SH-SY5Y (cell line): ENCODE measurements around the gene HTR7.

ENCODE experiments used
- GATA2 ChIP-seq: IDR thresholded peaks from 2 replicates; pipeline ENCODE4 v1.6.1; 2011; ENCODE audit warnings: mild to moderate bottlenecking, low read depth, low read length
- GATA3 ChIP-seq: IDR thresholded peaks from 2 replicates; pipeline ENCODE4 v1.6.1; 2011; ENCODE audit warnings: low read depth, mild to moderate bottlenecking, low read length, moderate library complexity

Gene HTR7

GRCh38 chr10:90788199-90788491, 69.7 kb downstream of the HTR7 start:
- TF ChIP-seq GATA2 (no peak), GATA3 (no peak)

- TF ChIP-seq GATA3 (no peak), GATA2 (no peak)
Observed at GRCh38 chr10:90787393-90788198, 70.2 kb downstream of the HTR7 start.

- TF ChIP-seq GATA2, result no peak
Observed at GRCh38 chr10:90785782-90786181, 72.1 kb downstream of the HTR7 start.

- TF ChIP-seq GATA3, result no peak
- TF ChIP-seq GATA2, result no peak
Observed at GRCh38 chr10:90784771-90785170, 73.1 kb downstream of the HTR7 start.

GRCh38 chr10:90780488-90780887, 77.4 kb downstream of the HTR7 start:
- TF ChIP-seq GATA2 (no peak), GATA3 (no peak)

GRCh38 chr10:90779548-90779947, 78.3 kb downstream of the HTR7 start:
- TF ChIP-seq GATA3, result no peak
- no peak for TF ChIP-seq GATA2

- TF ChIP-seq GATA2 (no peak), GATA3 (no peak)
Observed at GRCh38 chr10:90777621-90778020, 80.2 kb downstream of the HTR7 start.

GRCh38 chr10:90775351-90776028, 82.3 kb downstream of the HTR7 start:
- TF ChIP-seq GATA2 (no peak), GATA3 (no peak)

GRCh38 chr10:90769946-90770841, 87.6 kb downstream of the HTR7 start:
- TF ChIP-seq GATA2 (no peak), GATA3 (no peak)

- TF ChIP-seq GATA2 (no peak), GATA3 (no peak)
Observed at GRCh38 chr10:90751107-90751997, 106.5 kb downstream of the HTR7 start.

- TF ChIP-seq GATA3 (no peak), GATA2 (no peak)
Observed at GRCh38 chr10:90746829-90747228, 111.0 kb downstream of the HTR7 start.

GRCh38 chr10:90745565-90745964, 112.3 kb downstream of the HTR7 start:
- TF ChIP-seq GATA2, result no peak
- no peak for TF ChIP-seq GATA3

- no peak for TF ChIP-seq GATA2
- TF ChIP-seq GATA3, result no peak
Observed at GRCh38 chr10:90743291-90743690, 114.5 kb downstream of the HTR7 start.
